GM21367 (cell line): ENCODE measurements around the gene CTRB1.
"Not testable (repeated sequence)": the region's sequence is repeated elsewhere in the genome, so short reads cannot be mapped to it uniquely, and the experiment has no call there.

Experiments used
- ATAC-seq: cut with Tn5 transposase; IDR thresholded peaks from one replicate; pipeline ENCODE4 v1.9.1; 2021; ENCODE audit not compliant: unreplicated experiment

CTRB1 gene

GRCh38 chr16:75267631-75268264, 49.0 kb downstream of the CTRB1 start:
- ATAC-seq, result no peak

- not testable (repeated sequence) for ATAC-seq
These were observed 50.6 kb downstream of the CTRB1 start for GRCh38 chr16:75269358-75269757.

- no peak for ATAC-seq
These were observed 52.8 kb downstream of the CTRB1 start for GRCh38 chr16:75271441-75272096.

- ATAC-seq, result no peak
These were observed 53.3 kb downstream of the CTRB1 start for GRCh38 chr16:75272097-75272551.

- not testable (repeated sequence) for ATAC-seq
These were observed 53.8 kb downstream of the CTRB1 start for GRCh38 chr16:75272629-75273028.

- no peak for ATAC-seq
These were observed 54.5 kb downstream of the CTRB1 start for GRCh38 chr16:75273054-75273925.
